NCI-H748 (cell line): ENCODE measurements around the gene DMRT3.

Experiments
- DNase-seq: peaks from one replicate; lab custom pipeline; 2025; ENCODE audit not compliant: unreplicated experiment; lab: John Stamatoyannopoulos, UW

Gene DMRT3

DNA sequence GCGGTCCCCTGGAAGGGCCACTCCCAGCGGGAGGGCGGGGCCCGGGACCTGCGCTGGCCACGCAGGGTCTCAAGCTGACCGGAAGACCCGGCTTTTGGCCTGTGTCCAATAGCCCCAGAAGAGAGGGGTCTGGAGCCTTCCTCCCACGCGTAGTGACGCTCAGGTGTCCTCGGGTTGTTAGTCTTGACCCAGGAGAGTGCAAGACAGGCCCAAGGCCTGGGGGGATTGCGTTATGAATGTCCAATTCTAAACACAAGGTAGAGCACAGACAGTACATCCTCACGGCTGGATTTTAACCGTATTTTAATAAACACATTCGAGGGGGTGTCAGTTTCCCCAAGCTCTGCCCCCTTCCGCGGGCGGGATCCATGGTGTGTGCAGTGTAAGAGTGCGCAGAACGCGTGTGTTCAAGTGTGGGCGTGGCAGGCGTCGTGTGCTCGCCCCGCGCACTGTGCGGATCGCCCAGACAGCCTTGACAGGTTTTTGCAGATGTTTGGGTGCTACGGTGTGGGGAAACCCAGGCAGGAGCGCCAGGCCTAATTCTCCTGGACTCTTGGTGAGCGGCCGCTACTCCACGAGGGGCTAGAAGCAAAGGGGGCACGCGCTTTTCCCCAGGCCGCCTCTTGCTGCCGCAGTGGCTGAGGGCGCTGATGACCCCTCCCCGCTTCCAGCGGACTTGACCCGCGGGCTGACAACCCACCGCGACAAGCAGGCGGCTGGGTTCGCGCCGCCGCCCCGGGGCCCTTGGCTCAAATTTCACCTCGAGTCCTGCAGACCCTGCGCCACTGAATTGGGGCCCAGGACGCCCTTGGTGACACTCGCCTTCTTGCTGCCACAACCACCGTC is 6.1 kb upstream of the DMRT3 start:
- DNase-seq: no peak

GRCh38 chr9:971901-972500 is 4.5 kb upstream of the DMRT3 start:
- DNase-seq: no peak

DNA sequence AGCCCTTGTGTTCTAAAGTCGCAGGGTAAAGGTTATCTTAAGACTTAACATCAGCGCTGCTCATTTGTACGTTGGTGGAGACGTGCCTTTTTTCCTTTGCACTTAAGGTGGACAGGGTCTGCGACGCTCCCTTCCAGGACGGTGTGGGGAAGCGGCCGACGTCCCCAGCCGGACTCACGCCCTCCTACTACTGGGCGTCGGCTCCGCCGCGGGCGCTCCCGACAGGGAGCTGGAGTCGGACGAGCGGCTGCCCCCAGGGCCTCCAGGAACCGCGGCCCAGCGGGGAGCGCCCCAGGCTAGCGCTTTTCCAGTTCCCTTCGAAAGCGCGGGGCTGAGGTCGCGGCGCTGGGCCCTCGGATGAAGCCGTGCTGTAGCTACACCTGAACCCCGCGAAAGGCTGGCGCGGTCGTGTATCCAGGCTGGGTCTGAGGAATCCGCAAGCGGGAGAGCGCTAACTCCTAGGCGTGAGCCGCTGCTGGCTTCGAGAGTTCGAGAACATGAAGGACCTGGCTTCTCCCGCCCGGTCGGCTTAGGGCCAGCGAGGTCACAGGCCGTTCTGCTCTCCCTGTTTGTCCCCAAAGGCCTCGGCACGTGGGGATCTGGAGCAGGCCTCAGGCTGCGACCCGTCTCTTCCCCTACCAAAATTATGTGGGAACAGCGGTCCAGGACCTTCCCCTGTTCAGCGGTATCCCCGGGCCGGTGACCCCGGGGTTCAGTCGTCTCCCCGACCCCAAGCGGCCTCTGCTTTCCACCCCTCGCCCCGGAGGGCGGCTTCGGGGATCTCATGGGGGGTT is 3.8 kb upstream of the DMRT3 start:
- DNase-seq: no peak

GRCh38 chr9:973295-973834 is 3.1 kb upstream of the DMRT3 start:
- DNase-seq: no peak

DNA sequence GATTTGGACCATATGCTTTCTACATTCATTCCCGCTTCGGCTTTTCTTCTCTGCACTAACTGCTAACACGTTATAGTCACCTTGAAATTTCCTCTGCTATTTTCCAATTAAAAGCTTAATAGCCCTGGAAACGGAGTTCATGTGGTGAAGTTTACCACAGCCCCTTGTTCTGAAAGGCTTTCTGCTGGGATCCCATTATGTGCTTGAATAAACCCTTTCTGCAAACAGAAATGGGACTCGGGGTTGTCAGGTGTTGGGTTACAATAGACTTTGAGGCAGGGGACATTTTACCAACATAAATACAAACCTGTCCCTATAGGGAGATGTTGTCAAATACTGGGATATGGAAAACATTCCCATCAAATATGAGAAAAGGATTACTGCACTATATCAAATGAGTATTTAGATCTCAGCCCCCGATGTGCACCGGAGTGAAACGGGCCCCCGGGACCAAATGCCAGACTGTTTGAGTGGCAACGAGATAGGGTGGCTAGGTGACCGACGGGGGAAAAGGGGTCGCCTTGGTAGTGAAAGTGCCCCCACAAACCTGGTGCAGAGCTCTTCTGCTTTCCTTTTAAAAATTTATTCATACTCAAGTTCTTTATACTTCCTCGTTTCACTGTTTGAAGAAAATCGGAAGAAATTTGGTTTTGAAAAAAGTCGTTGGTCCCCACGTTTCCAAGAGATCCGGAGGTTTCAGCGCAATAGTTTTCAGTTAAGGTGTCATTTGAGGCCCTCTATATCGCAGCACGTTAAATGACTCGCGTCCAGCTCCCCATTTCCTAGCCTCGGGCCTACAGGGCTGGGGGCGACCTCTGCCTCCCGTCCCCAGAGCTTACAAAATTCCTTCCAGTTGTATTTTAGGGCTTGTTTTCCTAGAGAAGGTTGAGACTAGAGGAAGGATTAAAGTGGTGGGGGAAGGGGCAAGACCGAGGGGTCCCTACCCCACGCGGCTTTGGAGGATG is 2.1 kb upstream of the DMRT3 start:
- peak; percentile 95 for DNase-seq

DNA sequence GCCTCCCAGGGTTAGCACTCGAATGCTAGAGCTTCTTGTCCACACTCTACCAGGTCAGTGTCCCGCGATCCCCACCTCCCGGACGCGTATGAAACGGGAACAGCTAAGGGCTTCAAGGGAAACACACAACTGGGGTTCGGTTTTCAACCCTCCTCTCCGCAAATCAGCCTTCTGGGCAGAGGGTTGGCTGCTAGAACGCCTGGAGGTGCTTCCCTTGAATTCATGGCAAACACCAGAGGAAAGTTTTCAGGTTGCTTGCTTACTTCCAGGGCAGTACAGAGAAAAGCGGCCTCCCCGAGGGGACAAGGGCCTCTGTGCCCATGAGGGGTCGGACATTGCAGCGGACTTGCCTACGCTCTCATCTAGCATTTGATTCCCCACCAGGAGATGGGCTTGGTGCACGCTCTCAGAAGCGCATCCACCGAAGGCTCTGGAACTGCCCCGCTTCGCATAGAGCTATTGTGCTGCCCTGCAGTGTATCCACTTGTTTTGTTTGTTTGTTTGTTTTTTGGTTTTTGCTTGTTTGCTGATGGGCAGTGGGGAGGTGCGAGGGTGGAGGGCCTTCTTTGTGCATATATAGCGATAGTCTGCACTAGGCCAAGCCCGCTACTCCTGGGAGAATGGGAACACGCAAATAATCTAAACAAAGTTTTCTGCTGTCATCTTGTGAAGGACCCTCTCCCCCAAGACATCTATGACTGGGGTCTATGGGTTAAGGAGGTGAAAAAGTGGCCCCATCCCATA is 1.3 kb upstream of the DMRT3 start:
- no peak for DNase-seq

GRCh38 chr9:975740-976257 is 656 bp upstream of the DMRT3 start:
- DNase-seq: no peak

DNA sequence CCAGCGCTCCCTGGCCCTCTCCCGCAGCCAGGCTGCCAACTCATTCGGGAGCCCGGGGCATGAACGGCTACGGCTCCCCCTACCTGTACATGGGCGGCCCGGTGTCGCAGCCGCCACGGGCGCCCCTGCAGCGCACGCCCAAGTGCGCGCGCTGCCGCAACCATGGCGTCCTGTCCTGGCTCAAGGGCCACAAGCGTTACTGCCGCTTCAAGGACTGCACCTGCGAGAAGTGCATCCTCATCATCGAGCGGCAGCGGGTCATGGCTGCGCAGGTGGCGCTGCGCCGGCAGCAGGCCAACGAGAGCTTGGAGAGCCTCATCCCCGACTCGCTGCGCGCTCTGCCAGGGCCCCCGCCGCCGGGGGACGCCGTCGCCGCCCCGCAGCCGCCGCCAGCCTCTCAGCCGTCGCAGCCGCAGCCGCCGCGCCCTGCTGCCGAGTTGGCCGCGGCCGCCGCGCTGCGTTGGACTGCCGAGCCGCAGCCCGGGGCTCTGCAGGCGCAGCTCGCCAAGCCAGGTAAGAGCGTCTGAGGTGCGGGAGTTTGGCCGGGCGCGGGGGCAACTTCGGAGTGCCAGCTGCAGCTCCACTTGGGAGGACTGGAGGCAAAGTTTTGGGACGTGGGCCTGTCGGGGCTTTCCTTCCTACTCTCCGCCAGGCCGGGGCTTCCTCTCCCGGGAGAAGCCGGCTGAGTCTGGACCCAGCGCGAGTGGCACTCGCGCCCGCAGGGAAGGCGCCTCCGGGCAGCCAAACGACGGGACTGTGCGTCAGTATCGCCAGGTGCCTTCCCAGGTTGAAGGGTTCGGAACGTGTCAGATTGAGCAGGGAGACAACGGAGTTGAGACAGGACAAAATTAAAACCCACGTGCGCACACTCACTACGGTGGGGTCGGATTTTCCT is 735 bp downstream of the DMRT3 start:
- DNase-seq: peak; percentile 86

- DNase-seq: no peak
These were observed 1.7 kb downstream of the DMRT3 start for GRCh38 chr9:977838-978830.

- DNase-seq: no peak
These were observed 3.5 kb downstream of the DMRT3 start for GRCh38 chr9:979983-980382.

GRCh38 chr9:980640-981039 is 4.2 kb downstream of the DMRT3 start:
- DNase-seq: no peak

DNA sequence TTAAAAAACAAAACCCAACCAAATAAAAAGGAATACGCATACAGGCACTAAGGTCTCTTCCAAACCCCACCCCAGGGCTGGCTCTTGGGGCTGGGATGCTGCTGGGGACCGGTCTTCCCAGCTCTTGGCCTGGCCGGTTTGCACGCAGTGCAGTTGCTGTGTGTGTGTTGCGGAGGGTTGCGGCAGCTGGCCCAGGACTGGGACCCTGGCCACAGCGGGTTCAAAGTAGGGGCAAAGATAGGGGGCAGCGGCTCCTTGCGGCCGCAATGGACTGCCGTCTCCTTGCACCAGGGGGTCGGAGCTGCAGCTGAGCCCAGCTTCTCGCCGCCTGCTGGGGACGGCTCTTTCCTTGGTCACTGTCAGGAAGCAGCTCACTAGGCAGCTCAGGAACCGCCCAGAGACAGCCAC is 5.0 kb downstream of the DMRT3 start:
- DNase-seq: no peak

- no peak for DNase-seq
These were observed 6.2 kb downstream of the DMRT3 start for GRCh38 chr9:982394-983230.

DNA sequence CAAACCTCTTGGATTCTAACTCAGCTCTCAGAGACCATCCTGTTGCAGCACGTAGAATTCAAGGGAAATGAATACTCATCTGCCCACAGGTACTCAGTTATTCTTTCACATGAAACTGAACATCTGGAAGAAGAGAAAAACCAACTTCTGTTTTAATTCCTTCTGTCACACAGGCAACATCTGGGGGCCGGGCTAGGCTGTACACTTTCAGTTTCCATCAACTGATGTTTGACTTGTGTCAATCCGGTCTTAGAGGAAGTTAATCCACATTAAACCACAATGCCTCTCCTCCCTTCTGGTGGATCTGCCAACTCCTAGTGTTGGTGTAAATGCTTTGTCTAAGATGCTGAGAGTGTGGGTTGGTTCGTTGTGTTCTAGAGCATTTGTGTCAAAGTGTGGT is 17.6 kb downstream of the DMRT3 start:
- no peak for DNase-seq

DNA sequence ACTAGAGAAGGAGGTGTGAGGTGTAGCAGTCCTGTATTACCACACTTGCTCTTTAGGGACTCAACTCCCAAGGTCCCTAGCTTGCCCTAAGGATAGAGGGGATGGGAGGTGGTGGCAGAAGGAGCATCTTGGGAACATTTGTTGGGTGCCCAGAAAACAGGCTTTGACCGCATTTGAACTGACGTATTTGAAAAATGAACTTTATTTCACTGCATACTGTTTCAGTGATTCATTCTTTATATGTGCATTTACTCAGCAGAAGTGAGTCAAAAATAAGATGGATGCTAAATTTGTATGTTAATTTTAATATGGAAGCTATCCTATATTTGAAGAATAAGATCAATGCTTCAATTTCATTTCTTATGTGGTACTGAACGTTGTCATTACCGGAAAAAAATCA is 18.7 kb downstream of the DMRT3 start:
- no peak for DNase-seq

GRCh38 chr9:995781-996180 is 19.3 kb downstream of the DMRT3 start:
- DNase-seq: no peak
